Neural cell (in vitro differentiated cells): Measurements from ENCODE around the gene SPATA19. TPM values are rescaled to one million over a fixed set of nuclear protein-coding genes. Genes with fewer than 3 reads are reported as not detected.

Source experiments
- H2AFZ ChIP-seq: fragments of 200-600, 300-800 bp; sonication (generic), shearing (Covaris generic); 2 replicates; pipeline ENCODE4 v1.6.0; 2014; ENCODE audit warnings: low read depth, mild to moderate bottlenecking, antibody characterized with exemption, low read length, moderate library complexity
- H3F3A ChIP-seq: fragments of 200-600 bp; shearing (Covaris generic); 2 replicates; pipeline ENCODE4 v1.6.1; 2016; ENCODE audit warnings: mild to moderate bottlenecking, moderate library complexity, mixed read lengths, antibody characterized with exemption, low read length; ENCODE audit not compliant: insufficient read depth, poor library complexity, severe bottlenecking
- H3K27ac ChIP-seq: fragments of 200-600, 300-800 bp; sonication (generic), shearing (Covaris generic); 2 replicates; pipeline ENCODE4 v1.5.1; 2014; ENCODE audit warnings: mild to moderate bottlenecking, low read length, moderate library complexity
- H3K27me3 ChIP-seq: fragments of 300-800, 200-600 bp; sonication (generic), shearing (Covaris generic); 2 replicates; pipeline ENCODE4 v1.6.0; 2014; ENCODE audit warnings: mild to moderate bottlenecking, low read depth, low read length, moderate library complexity; ENCODE audit not compliant: insufficient read depth
- H3K36me3 ChIP-seq: fragments of 300-800, 200-600 bp; sonication (generic), shearing (Covaris generic); 2 replicates; pipeline ENCODE4 v1.5.1; 2014; ENCODE audit warnings: mild to moderate bottlenecking, antibody characterized with exemption, low read length, moderate library complexity; ENCODE audit not compliant: insufficient read depth
- H3K4me2 ChIP-seq: fragments of 300-800, 200-600 bp; sonication (generic), shearing (Covaris generic); 2 replicates; pipeline ENCODE4 v1.6.0; 2014; ENCODE audit warnings: mild to moderate bottlenecking, low read length
- H3K4me3 ChIP-seq: fragments of 300-800, 200-600 bp; sonication (generic), shearing (Covaris generic); 2 replicates; pipeline ENCODE4 v1.5.1; 2014; ENCODE audit warnings: mild to moderate bottlenecking, low read length, moderate library complexity
- H3K79me2 ChIP-seq: fragments of 200-600 bp; shearing (Covaris generic); replicated peaks from 2 replicates; pipeline ENCODE4 v1.6.0; 2014; ENCODE audit warnings: mild to moderate bottlenecking, low read length, moderate library complexity; ENCODE audit not compliant: insufficient read depth
- H3K9ac ChIP-seq: fragments of 300-800, 200-600 bp; sonication (generic), shearing (Covaris generic); 2 replicates; pipeline ENCODE4 v1.6.1; 2016; ENCODE audit warnings: mild to moderate bottlenecking, low read length, mixed read lengths
- H3K9me2 ChIP-seq: fragments of 200-600 bp; shearing (Covaris generic); 2 replicates; pipeline ENCODE4 v1.6.1; 2016; ENCODE audit warnings: mild to moderate bottlenecking, low read length, mixed read lengths; ENCODE audit not compliant: insufficient read depth
- H3K9me3 ChIP-seq: fragments of 200-600, 300-800 bp; sonication (generic), shearing (Covaris generic); 2 replicates; pipeline ENCODE4 v1.6.1; 2016; ENCODE audit warnings: mild to moderate bottlenecking, mixed run types, low read length, moderate library complexity, mixed read lengths
- H4K20me1 ChIP-seq: fragments of 200-600 bp; shearing (Covaris generic); 2 replicates; pipeline ENCODE4 v1.6.1; 2016; ENCODE audit warnings: mild to moderate bottlenecking, mixed run types; ENCODE audit not compliant: insufficient read depth
- CTCF ChIP-seq: fragments of 450-650 bp; IDR thresholded peaks from 2 replicates; pipeline ENCODE4 v1.5.1; 2014; ENCODE audit warnings: antibody characterized with exemption, mild to moderate bottlenecking, moderate library complexity; ENCODE audit not compliant: poor library complexity, severe bottlenecking
- EP300 ChIP-seq: fragments of 450-650 bp; conservative IDR thresholded peaks from 2 replicates; pipeline ENCODE4 v1.6.1; 2014; ENCODE audit warnings: antibody characterized with exemption, mild to moderate bottlenecking, moderate library complexity; ENCODE audit not compliant: poor library complexity, severe bottlenecking
- EZH2 ChIP-seq: fragments of 200-600, 300-800 bp; shearing (Covaris generic), sonication (generic); IDR thresholded peaks from 2 replicates; pipeline ENCODE4 v1.6.1; 2014; ENCODE audit warnings: antibody characterized with exemption, low read length, borderline replicate concordance, mild to moderate bottlenecking; ENCODE audit not compliant: insufficient read depth, poor library complexity, severe bottlenecking
- MXI1 ChIP-seq: fragments of 450-650 bp; conservative IDR thresholded peaks from 2 replicates; pipeline ENCODE4 v1.6.1; 2014; ENCODE audit warnings: antibody characterized with exemption, mild to moderate bottlenecking; ENCODE audit not compliant: poor library complexity, severe bottlenecking
- POLR2AphosphoS5 ChIP-seq: IDR thresholded peaks from 2 replicates; pipeline ENCODE4 v1.6.1; 2012
- RAD21 ChIP-seq: fragments of 450-650 bp; conservative IDR thresholded peaks from 2 replicates; pipeline ENCODE4 v1.6.1; 2014; ENCODE audit warnings: antibody characterized with exemption, mild to moderate bottlenecking, moderate library complexity
- REST ChIP-seq: IDR thresholded peaks from 2 replicates; pipeline ENCODE4 v1.6.1; 2012; ENCODE audit warnings: borderline replicate concordance
- SMC3 ChIP-seq: fragments of 450-650 bp; conservative IDR thresholded peaks from 2 replicates; pipeline ENCODE4 v1.6.1; 2014; ENCODE audit warnings: antibody characterized with exemption, mild to moderate bottlenecking, moderate library complexity; ENCODE audit not compliant: poor library complexity
- TAF1 ChIP-seq: IDR thresholded peaks from 2 replicates; pipeline ENCODE4 v1.6.1; 2012; ENCODE audit warnings: low read depth
- polyA plus RNA-seq: library from polyadenylated mRNA; depleted of rRNA; stranded (reverse); fragments of >200 nt; gene quantifications from 2 replicates; pipeline ENCODE4 v1.2.3, GENCODE V29; 2014

Gene SPATA19
- polyA plus RNA-seq, 1 donor from 2014 or later = not detected

GRCh38 chr11:133814588-133815100 lies 30.7 kb downstream of the SPATA19 start:
- Histone ChIP-seq H3K4me2 (no peak overlapping the region), H4K20me1 (no peaks in the 10 kb centered on the region), H3K9me2 (no peaks in the 10 kb centered on the region), H3K4me3 (no peak overlapping the region), H3K79me2 (no peaks in the 10 kb centered on the region), H3K9me3 (no peaks in the 10 kb centered on the region), H3K36me3 (no peaks in the 10 kb centered on the region), H3K27ac (no peak overlapping the region), H3F3A (no peaks in the 10 kb centered on the region), H3K27me3 (no peaks in the 10 kb centered on the region), H3K9ac (no peak overlapping the region), H2AFZ (no peak overlapping the region)
- TF ChIP-seq RAD21 (no peak), MXI1 (no peak), TAF1 (no peak), CTCF (no peak), SMC3 (no peak), REST (no peak), EP300 (no peak), EZH2 (no peak), POLR2AphosphoS5 (no peak)

- Histone ChIP-seq H4K20me1 (no peaks in the 10 kb centered on the region), H3K4me2 (no peak overlapping the region), H3K27me3 (no peaks in the 10 kb centered on the region), H3F3A (no peaks in the 10 kb centered on the region), H3K27ac (no peak overlapping the region), H3K36me3 (no peaks in the 10 kb centered on the region), H3K4me3 (no peak overlapping the region), H3K9ac (no peak overlapping the region), H3K9me3 (no peaks in the 10 kb centered on the region), H3K79me2 (no peaks in the 10 kb centered on the region), H3K9me2 (no peaks in the 10 kb centered on the region), H2AFZ (no peak overlapping the region)
- TF ChIP-seq TAF1 (no peak), EP300 (no peak), REST (no peak), POLR2AphosphoS5 (no peak), CTCF (no peak)
Observed at GRCh38 chr11:133811850-133812685, 33.2 kb downstream of the SPATA19 start.
